Fibroblast of peridontal ligament (primary cell): ENCODE data around the gene ZNF782.
"Not testable (repeated sequence)": the region's sequence is repeated elsewhere in the genome, so short reads cannot be mapped to it uniquely, and the experiment has no call there.

Experiments
- DNase-seq: peaks from one replicate; pipeline ENCODE4 v3.0.0-alpha.2; 2010; ENCODE audit errors: extremely low read depth

Gene ZNF782

DNA sequence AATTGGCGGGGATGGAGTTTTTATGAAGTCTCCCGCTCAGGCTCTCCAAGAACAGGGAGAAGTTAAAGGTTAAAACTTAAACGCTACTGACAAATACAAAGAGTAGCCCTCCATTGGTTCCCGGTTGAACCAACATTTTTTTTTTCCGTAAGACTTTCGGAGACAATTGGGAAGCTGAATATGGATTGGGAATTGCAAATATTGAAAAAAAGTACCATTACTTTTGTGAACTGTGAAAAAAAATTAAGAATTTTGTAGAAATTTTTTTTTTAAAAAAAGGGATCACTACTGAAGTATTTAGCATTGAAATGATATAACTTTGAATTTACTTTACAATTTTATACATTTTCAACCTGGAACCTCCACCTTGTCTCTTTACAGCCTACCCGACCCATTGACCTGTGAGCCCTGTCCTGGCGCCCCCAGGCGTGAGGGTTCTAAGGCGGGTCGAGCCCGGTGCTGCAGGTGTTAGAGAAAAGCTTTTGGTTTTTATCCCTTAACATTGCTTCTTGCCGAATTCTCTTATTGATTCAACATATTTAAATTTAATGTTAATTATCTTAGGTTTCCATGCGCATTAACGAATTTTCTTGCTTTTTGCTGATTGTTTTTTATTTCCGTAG, 448 bp upstream of the ZNF782 start:
- no peak for DNase-seq

DNA sequence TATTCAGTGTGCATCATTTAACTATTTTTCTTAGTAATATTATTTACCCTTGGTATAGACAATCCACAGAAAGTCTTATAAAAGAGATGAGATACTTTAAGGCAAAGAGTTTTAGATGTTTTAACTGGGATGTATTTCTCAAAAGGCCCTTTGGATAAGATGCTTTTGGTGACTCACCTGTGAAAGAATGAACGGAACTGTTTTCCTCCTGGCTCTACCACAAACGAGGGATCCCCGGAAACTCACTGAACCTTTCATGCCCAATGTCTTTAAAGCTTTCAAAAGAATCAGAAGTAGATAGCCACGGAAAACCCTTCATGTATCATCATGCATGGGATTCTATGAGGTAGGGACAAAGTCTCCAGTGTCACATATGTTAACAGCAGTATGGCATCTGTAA, 1.6 kb downstream of the ZNF782 start:
- DNase-seq = no peak

DNA sequence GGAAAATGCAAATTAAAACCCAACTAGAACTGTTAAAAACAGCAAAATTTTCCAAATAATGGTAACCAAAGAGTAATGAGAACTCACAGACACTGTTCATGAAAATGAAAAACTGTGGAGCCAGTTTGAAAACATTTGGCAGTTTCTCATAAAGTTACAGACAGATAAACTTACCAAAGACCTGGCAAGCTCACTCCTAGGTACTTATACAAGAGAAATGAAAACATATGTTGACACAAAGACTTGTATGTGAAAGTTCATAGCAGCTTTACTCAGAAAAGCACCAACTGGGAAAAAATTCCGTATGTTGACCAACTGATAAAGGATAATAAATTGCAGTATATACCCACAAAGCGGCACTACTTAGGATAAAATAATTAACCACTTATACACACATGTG, 10.3 kb downstream of the ZNF782 start:
- no peak for DNase-seq

DNA sequence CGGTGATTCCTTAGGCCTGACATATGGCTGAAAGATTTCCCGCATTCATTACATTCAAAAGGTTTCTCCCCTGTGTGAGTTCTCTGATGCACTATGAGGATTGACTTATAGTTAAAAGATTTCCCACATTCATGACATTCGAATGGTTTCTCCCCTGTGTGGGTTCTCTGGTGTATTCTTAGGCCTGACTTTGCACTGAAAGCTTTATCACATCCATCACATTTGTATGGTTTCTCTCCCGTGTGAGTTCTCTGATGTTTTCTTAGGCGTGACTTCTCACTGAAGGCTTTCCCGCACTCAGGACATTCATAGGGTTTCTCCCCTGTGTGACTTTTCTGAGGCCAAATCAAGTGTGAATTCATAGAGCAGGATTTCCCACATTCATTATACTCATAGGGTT, 35.8 kb downstream of the ZNF782 start:
- no peak for DNase-seq

DNA sequence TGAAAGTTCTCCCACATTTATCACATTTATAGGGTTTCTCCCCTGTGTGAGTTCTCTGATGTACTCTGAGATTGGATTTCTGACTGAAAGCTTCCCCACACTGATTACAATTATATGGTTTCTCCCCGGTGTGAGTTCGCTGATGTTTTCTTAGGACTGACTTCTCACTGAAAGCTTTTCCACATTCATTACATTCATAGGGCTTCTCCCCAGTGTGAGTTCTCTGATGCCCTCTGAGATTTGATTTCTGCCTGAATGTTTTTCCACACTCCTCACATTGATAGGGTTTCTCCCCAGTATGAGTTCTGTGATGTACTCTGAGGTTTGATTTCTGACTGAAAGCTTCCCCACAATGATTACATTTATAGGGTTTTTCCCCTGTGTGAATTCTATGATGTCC, 36.3 kb downstream of the ZNF782 start:
- no peak for DNase-seq

DNA sequence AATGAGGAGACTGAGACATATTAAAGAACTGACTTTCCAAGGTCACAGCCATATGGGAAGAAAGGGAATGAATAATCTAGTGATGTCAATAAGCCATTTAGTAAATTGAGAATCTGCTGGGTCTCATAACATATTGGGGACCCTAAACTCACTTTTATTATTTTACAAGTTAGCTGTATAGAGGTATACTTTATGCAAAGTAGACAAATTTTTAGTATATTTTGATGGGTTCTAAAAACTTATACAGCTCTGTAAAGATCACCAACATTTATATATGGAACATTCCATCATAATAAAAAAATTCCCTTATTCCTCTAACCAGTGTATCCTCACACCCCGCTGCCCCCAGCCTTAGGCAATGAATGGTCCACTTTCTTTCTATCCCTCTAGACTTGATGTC, 40.7 kb downstream of the ZNF782 start:
- DNase-seq = no peak

DNA sequence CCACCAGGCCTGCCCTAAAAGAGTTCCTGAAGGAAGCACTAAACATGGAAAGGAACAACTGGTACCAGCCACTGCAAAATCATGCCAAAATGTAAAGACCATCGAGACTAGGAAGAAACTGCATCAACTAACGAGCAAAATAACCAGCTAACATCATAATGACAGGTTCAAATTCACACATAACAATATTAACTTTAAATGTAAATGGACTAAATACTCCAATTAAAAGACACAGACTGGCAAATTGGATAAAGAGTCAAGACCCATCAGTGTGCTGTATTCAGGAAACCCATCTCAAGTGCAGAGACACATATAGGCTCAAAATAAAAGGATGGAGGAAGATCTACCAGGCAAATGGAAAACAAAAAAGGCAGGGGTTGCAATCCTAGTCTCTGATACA, 55.4 kb downstream of the ZNF782 start:
- not testable (repeated sequence) for DNase-seq

DNA sequence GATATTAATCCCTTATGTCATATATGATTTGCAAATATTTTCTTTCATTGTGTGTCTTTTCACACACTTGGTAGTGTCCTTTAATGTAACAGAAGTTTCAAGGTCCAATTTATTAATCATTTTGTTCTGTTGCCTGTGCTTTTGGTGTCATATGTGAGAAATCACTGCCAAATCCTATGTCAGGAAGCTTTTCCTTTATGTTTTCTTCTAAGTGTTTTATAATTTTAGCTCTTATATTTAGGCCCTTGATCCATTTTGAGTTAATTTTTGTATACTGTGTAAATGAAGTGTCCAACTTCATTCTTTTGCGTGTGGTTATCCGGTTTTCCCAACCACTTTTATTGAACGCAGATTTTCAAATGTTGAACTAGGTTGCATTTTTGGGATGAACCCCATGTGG, 70.3 kb downstream of the ZNF782 start:
- no peak for DNase-seq

DNA sequence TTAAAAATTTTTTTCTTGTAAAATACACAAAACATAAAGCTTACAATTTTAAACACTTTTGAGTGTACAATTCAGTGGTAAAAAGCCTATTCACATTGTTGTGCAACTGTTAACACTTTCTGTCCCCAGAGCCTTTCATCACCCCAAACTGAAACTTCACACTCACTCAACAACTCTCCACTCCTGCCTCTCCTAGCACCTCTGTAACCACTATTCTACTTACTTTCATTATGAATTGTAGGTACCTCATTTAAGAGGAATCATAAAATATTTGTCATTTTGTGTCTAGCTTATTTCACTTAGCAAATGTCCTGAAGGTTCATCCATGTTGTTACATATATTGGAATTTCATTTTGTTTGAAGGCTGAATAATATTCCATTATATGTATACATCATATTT, 72.1 kb downstream of the ZNF782 start:
- no peak for DNase-seq

DNA sequence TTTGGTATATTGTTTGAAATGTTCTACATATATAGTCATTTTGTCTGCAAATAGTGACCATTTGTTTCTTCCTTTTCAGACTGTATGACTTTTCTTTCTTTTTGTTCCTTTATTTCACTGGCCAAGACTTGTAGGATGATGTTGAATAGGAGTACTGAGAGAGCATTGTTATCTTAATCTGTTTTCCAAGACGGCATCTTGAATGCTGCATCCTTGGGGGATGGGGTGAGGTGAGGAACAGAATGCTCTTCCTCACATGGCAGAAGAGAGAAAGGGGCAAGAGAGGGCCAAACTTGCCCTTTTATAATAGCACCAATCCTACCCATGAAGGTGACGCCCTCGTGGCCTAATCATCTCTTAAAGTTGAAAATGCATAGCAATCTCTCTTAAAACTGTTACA, 72.8 kb downstream of the ZNF782 start:
- DNase-seq = no peak

DNA sequence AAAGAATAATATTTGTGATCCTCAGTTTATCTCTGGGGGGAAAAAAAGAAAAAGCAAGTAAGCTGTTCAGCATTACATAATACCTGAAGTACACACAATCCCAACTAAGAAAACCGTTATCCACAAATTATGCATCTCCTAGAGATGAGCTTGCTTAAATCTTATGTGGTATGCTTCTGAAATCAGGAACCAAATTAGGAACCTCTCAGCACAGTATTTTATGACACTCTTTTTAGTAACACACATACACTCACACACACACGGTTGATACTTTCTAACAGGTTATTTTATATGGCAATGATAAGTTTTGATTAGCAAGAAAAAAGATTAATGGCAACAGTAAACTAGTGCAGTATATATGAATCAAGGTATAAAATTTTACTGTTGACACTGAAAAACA, 75.2 kb downstream of the ZNF782 start:
- no peak for DNase-seq

DNA sequence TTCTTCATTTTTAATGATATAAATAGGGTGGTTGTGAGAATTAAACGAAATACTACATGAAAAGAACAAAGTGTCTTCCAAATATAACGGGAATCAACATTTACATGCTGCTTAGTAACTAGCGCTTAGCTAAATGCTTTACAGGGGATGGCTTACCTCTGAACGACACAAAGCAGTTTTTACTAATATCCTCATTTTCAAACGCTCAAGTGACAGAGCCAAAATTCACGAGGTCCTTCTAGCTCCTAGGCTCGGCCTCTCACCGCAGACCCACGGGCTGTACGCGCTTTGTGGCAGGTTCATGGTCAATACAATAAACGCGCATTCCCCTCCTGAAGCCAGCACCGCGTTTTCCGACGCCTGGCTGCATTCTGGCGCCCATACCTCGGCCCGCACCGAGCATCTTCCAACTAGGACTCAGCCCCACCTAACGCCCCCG, 76.9 kb downstream of the ZNF782 start:
- peak; percentile 18 for DNase-seq

DNA sequence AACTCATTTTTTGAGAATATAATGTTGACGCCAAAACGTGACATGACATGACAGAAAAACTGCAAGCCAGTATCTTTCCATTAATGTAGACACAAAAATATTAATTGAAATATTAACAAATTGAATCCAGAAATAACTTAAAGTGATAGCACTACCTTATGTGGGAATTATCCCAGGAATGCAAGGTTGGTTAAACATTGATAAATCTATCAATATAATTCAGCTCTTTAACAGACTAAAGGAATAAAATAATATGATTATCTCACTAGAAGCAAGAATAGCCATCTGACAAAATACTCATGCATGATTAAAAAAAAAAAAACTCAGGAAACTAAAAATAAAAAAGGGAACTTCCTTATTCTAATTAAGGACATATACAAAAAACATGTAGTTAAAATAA, 83.2 kb downstream of the ZNF782 start:
- no peak for DNase-seq

DNA sequence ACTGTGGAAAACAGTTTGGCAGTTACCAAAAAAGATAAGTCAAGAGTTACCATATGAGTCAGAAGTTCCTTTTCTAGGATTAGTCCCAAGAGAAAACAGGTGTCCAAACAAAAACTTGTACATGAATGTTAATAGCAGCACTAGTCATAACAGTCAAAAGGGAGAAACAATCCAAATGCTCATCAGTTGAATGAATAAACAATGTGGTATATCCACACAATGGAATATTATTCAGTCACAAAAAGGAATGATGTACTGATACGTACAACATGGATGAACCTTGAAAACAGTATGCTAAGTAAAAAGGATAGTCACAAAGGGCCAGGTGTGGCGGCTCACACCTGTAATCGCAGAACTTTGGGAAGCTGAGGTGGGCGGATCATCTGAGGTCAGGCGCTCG, 84.3 kb downstream of the ZNF782 start:
- DNase-seq = no peak
